GM13976 (cell line): ENCODE results near the gene KRTAP1-3.
"Not testable (repeated sequence)": the region's sequence is repeated elsewhere in the genome, so short reads cannot be mapped to it uniquely, and the experiment has no call there.

Source experiments
- DNase-seq: peaks from one replicate; pipeline ENCODE4 v3.0.0; 2012; ENCODE audit warnings: low spot score
- in situ Hi-C: fragments of 300-500 bp; cut with MboI; formaldehyde crosslinking; loops from one replicate; pipeline ENCODE4 v1.12.0; 2022; ENCODE audit warnings: low sequenced_read_pairs, mixed read lengths, inconsistent platforms; ENCODE audit not compliant: unreplicated experiment
- TF ChIP-seq, protein P1 (sequence below): IDR thresholded peaks from 2 replicates; pipeline ENCODE4 v1.5.1; 2012; ENCODE audit warnings: borderline replicate concordance, mild to moderate bottlenecking; ENCODE audit not compliant: insufficient read depth; ENCODE audit errors: extremely low read depth, missing control alignments, control extremely low read depth

KRTAP1-3 gene

DNA sequence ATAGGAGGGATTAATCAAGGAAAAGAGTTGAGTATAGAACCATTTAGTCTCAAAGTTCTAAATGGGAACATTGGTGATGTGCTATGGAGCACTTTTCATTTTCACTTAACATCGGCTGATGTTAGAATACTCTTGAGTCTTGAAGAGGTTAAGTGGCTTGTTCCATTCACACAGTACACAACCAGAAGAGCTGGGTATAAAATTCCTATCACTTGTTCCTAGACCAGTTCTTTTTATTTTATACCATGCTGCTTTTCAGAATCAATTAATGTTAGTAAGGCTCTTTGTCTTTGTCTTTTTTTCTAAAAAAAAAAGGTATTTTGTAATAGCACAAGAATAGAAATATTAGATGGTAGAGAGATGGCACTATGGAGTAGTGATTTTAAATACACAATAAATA, 8.3 kb upstream of the KRTAP1-3 start:
- no peak for DNase-seq
- in situ Hi-C loops = no loop called here
- TF ChIP-seq, protein P1, sequence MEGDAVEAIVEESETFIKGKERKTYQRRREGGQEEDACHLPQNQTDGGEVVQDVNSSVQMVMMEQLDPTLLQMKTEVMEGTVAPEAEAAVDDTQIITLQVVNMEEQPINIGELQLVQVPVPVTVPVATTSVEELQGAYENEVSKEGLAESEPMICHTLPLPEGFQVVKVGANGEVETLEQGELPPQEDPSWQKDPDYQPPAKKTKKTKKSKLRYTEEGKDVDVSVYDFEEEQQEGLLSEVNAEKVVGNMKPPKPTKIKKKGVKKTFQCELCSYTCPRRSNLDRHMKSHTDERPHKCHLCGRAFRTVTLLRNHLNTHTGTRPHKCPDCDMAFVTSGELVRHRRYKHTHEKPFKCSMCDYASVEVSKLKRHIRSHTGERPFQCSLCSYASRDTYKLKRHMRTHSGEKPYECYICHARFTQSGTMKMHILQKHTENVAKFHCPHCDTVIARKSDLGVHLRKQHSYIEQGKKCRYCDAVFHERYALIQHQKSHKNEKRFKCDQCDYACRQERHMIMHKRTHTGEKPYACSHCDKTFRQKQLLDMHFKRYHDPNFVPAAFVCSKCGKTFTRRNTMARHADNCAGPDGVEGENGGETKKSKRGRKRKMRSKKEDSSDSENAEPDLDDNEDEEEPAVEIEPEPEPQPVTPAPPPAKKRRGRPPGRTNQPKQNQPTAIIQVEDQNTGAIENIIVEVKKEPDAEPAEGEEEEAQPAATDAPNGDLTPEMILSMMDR = no peak

DNA sequence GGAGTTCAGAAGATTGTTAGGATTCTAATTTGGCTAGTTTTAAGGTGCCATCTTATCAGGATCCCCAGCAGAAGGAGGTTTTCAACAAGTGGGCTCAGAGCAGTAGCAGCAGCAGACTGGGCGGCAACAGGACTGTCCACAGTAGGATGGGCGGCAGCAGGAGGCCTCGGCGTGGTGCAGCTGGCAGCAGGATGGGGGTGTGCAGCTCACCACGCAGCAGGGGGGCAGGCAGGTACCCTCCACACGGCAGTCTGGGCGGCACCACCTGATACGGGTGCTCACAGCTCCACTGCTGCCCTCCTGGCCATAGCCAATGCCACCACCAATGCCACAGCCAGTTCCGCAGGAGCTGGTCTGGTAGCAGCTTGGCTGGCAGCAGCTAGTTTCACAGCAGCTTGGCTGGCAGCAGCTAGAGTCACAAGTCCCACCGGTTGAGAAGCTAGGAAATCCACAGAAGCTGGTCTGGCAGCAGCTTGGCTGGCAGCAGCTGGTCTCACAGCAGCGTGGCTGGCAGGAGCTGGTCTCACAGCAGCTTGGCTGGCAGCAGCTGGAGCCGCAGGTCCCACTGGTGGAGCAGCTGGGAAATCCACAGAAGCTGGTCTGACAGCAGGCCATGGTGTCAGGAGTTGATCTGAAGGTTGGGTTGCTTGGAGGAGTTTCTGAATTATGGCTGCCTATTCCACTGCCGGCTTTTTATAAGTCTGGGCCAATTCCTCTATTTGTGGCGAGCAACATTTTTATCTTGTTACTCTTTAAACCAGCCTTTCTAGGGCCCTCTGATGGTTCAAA, 6.3 kb upstream of the KRTAP1-3 start, which contains the start of gene KRTAP1-1:
KRTAP1-1 (minus strand) TSS at position 668 of the 789 bp plus-strand sequence; CDS start at position 615, 53 bp downstream.
- in situ Hi-C loops, DNase-seq: not testable (repeated sequence)

DNA sequence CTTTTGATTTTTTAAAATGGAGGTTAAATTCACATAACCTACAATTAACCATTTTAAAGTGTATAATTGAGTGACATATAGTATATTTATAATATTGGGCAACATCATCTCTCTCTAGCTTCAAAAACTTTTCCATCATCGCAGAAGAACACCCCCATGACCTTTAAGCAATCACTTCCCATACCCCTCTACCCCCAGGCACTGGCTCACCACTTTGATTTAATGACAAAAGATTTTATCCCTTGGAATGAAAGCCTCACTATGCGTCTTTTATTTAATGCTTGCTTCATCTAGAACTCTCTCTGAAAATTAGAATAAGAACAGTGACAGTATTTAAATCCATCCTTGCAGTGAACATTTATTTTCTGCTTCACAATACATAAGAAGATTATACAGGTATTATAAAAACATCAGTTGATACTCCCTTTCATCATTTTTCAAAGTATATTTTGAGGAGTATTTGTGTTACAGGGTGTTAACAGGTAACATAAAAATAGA, 3.2 kb upstream of the KRTAP1-3 start:
- in situ Hi-C loops = no loop called here
- DNase-seq = no peak
- TF ChIP-seq, protein P1 = no peak

DNA sequence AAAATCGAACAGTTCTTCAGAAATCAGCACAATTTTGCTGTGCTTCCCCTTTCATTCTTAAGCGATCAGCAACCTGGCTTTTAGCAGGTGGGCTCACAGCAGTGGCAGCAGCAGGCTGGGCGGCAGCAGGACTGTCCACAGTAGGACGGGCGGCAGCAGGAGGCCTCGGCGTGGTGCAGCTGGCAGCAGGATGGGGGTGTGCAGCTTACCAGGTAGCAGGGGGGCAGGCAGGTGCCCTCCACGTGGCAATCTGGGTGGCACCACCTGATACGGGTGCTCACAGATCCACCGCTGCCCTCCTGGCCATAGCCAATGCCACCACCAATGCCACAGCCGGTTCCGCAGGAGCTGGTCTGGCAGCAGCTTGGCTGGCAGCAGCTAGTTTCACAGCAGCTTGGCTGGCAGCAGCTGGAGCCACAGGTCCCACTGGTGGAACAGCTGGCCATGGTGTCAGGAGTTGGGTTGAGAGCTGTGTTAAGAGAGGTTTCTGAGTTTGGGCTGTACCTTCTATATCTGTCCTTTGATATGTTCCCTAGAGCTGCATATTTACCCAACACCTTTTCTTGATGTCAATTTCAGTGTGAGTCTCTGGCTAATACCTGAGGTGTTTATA, 4.9 kb downstream of the KRTAP1-3 start, which contains the start of gene KRTAP1-4:
KRTAP1-4 (minus strand) TSS at position 563 of the 613 bp plus-strand sequence; CDS start at position 446, 117 bp downstream.
- TF ChIP-seq, protein P1 = no peak
- no peak for DNase-seq
- in situ Hi-C loops = no loop called here

DNA sequence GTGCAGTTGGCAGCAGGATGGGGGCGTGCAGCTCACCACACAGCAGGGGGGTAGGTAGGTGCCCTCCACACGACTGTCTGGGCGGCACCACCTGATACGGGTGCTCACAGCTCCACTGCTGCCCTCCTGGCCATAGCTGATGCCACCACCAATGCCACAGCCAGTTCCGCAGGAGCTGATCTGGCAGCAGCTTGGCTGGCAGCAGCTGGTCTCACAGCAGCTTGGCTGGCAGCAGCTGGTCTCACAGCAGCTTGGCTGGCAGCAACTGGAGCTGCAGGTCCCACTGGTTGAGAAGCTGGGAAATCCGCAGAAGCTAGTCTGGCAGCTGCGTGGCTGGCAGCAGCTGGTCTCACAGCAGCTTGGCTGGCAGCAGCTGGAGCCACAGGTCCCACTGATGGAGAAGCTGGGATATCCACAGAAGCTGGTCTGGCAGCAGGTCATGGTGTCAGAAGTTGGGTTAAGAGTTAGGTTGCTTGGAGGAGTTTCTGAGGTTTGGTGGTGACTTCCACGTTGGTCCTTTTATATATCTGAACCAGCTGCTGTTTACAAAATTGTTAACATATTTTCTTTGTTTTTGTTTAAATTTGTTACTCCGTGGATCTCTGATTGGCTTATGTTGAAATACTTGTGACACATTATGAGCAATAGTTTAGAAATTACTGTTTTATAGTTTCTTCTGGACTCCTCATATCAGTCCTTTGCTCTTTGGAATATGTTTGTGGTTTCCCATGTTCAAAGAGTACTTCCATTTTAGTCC, 7.8 kb downstream of the KRTAP1-3 start, which contains the start of gene KRTAP1-5:
KRTAP1-5 (minus strand) TSS at position 494 of the 757 bp plus-strand sequence; CDS start at position 441, 53 bp downstream.
- TF ChIP-seq, protein P1 = no peak
- in situ Hi-C loops = no loop called here
- no peak for DNase-seq

DNA sequence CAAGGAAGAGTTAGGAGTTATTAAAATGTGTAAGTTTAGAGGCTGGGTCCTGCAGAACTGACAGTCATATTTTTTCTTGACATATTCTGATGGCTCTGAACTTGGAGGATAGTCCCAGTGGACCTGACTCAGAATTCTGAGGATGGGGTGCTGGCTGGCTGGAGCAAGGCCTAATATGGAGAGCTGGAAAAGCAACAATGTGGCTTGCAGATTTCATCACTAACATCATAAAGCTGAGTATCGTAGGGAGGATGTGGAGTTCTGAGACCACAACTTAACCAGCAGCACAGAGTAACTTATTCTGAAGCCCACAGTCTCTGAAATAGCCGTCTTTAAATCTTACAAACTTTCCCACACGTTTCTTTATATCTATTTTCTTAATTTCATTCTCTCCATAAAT, 10.0 kb downstream of the KRTAP1-3 start:
- TF ChIP-seq, protein P1 = no peak
- in situ Hi-C loops = no loop called here
- DNase-seq = no peak
